Hypothalamus (tissue), 51 donors: Measurements from ENCODE around the gene RAB3C.
A peak's percentile ranks its signal among the peaks of the same experiment; 100 is the strongest.
"Not testable (repeated sequence)": the region's sequence is repeated elsewhere in the genome, so short reads cannot be mapped to it uniquely, and the experiment has no call there.

Source experiments
- DNase-seq, 51 donors: peaks; one replicate each; lab custom pipeline; 2025; lab: John Stamatoyannopoulos, UW

The RAB3C gene, protein sequence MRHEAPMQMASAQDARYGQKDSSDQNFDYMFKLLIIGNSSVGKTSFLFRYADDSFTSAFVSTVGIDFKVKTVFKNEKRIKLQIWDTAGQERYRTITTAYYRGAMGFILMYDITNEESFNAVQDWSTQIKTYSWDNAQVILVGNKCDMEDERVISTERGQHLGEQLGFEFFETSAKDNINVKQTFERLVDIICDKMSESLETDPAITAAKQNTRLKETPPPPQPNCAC

DNA sequence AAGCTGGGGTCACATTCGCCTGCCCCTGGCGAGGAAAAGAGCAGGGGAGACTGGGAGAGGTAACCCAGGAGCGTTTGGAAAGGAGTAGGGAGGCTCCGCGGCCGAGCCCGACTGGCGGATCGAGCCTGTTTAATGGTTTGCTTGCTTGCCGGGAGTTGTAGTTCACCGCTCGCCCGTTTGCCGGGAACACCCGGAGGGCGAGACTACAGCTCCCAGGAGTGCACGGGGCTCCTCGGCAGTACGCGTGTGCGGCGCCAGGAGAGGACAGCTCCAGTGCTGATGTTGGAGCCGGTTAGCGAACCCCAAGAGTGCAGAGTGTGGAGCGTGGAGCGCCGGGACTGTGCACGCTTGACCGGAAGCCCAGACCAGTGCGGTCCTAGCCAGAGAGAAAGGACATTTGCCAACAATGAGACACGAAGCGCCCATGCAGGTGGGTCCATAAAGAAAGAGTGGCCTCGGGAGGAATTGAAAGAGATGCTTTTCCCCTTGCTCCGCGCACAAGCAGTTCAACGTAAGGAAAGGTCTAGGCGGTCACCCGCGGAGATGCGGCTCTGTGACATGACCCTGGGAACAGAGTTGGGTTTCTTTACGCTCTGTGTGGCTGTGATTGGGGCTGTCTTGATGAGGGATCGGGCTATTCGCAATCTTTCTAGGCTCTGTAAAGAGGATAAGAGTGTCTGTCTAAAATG is at the start of gene RAB3C:
RAB3C (plus strand) TSS at position 273 of the 689 bp plus-strand sequence; CDS start at position 407, 134 bp downstream.
- peak; percentile 18 to 96 (median 88) for DNase-seq

DNA sequence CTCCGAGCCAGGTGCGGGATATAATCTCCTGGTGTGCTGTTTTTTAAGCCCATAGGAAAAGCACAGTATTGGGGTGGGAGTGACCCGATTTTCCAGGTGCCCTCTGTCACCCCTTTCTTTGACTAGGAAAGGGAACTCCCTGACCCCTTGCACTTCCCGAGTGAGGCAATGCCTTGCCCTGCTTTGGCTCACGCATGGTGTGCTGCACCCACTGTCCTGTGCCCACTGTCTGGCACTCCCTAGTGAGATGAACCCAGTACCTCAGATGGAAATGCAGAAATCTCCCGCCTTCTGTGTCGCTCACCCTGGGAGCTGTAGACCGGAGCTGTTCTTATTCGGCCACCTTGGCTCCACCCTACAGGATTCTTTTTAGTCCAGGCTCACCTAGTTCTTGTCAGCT is 40.9 kb upstream of the RAB3C start:
- not testable (repeated sequence) for DNase-seq

GRCh38 chr5:58542709-58543108 is 40.2 kb upstream of the RAB3C start:
- no peak for DNase-seq

DNA sequence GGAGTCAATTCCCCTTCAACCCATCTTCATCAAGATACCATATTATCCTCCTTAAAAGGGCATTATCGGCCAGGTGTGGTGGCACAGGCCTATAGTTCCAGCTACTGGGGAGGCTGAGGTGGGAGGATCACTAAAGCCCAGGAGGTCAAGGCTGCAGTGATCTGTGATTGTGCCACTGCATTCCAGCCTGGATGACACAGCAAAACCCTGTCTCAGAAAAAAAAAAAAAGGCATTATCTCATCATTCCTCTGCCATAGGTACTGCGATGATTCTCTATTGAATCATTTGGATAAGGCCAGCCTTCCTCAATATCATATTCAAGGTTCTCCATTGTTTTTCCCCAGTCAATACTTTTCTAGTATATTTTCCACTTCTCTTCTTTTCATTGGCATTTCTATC is 39.2 kb upstream of the RAB3C start:
- DNase-seq: no peak

DNA sequence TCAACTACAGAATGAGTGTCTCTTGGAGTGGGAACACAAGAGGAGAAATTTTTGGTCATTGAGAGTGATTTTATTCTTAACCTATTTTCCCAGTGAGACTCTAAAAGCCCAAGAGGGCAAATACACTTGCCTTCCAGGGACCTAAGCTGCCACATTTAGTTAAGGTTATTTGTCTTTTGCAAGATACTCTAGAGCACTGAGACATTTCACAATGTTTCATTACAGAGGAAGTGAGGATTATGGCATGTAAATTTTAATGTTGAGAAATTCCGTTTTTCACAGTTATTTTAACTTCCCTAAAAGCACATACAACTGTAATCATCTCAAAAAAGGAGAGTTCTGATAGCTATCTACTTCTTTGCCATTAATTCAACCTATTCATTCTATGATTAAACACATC is 38.7 kb upstream of the RAB3C start:
- no peak for DNase-seq

- no peak for DNase-seq
These were observed 37.9 kb upstream of the RAB3C start for GRCh38 chr5:58544926-58545325.

DNA sequence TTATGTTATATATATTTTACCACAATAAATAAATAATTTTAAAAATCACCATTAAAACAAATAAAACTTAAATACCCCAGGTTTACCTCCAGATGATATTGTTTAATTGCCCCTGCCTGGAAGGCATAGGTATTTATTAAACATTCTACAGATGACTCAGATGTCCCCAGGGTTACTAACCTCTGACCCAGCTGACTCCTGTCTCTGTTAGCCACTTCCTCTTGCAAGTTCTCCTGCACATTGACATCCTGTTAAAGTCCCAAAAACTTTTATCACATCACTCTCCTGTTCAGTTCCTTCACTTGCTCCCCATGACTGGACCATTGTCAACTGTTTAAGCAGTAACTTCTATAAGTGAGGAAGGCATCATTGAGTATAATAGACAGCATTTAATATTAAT is 37.0 kb upstream of the RAB3C start:
- no peak for DNase-seq

DNA sequence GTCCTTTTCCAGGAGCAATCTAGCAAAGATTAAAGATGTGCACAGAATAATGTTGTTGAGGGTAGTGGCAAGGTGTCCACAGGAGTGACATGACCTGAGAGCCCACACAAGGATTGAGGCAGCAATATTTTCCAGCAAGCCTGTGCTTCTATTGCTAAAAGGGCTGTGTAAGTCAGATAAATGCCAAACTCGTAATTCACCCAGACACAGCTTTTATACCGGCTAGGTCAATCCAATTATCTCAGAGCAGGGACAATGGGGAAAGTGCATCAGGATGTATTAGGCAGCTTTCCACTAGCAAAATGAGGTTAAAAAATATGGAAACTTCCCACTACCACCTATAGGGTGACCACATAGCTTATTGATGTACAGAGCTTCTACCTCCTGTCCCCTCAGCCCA is 34.8 kb upstream of the RAB3C start:
- DNase-seq: no peak

DNA sequence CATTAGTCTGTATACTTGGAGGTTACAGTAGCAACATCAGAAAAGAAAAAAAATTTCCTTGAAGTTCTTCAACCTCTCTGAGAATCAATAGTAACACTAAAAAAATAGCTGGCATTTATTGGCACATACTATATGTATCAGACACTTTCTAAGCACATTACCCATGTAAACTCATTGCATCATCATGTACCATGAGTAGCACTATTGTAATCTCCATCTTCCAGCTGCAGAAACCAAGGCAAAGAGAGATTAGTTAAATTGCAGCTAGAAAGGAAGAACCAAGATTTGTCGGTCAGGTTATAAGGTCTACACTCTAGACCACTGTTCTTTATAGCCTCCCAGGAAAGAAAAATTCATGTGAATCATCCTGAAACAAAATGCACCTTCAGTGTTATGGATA is 31.4 kb upstream of the RAB3C start:
- no peak for DNase-seq

DNA sequence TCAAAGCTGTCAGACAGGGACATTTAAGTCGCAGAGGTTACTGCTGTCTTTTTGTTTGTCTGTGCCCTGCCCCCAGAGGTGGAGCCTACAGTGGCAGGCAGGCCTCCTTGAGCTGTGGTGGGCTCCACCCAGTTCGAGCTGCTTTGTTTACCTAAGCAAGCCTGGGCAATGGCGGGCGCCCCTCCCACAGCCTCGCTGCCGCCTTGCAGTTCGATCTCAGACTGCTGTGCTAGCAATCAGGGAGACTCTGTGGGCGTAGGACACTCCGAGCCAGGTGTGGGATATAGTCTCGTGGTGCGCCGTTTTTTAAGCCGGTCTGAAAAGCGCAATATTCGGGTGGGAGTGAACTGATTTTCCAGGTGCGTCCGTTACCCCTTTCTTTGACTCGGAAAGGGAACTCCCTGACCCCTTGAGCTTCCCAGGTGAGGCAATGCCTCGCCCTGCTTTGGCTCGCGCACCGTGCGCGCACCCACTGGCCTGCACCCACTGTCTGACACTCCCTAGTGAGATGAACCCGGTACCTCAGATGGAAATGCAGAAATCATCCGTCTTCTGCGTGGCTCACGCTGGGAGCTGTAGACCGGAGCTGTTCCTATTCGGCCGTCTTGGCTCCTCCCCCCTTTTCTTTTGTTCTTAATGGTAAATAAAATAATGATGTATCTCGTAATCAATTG is 25.1 kb upstream of the RAB3C start:
- DNase-seq: not testable (repeated sequence)

DNA sequence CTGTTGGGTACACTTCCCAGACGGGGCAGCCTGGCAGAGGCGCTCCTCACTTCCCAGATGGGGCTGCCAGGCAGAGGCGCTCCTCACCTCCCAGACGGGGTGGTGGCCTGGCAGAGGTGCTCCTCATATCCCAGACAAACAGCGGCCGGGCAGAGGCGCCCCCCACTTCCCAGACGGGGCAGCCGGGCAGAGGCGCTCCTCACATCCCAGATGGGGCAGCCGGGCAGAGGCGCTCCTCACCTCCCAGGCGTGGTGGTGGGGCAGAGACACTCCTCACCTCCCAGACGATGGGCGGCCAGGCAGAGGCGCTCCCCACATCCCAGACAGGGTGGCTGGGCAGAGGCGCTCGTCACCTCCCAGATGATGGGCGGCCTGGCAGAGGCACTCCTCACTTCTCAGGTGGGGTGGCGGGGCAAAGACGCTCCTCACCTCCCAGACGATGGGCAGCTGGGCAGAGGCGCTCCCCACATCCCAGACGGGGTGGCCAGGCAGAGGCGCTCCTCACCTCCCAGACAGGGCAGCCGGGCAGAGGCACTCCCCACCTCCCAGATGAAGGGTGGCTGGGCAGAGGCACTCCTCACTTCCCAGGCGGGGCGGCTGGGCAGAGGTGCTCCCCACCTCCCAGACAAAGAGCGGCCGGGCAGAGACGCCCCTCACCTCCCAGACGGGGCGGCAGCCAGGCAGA is 19.7 kb upstream of the RAB3C start:
- DNase-seq: not testable (repeated sequence)

DNA sequence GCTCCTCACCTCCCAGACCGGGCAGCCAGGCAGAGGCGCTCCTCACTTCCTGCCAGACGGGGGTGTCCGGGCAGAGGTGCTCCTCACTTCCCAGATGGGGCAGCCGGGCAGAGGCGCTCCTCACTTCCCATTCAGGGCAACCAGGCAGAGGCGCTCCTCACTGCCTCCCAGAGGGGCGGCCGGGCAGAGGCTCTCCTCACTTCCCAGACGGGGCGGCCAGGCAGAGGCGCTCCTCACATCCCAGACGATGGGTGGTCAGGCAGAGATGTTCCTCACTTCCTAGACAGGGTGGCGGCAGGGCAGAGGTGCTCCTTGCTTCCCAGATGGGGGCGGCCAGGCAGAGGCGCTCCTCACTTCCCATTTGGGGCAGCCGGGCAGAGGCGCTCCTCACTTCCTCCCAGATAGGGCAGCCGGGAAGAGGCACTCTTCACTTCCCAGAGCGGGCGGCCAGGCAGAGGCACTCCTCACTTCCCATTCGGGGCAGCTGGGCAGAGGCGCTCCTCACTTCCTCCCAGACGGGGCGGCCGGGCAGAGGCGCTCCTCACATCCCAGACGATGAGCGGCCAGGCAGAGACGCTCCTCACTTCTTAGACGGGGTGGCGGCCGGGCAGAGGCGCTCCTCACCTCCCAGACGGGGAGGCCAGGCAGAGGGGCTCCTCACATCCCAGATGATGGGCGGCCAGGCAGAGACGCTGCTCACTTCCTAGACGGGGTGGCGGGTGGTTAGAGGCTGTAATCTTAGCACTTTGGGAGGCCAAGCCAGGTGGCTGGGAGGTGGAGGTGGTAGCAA is 18.6 kb upstream of the RAB3C start:
- not testable (repeated sequence) for DNase-seq

GRCh38 chr5:58565033-58565432 is 17.8 kb upstream of the RAB3C start:
- DNase-seq: no peak

DNA sequence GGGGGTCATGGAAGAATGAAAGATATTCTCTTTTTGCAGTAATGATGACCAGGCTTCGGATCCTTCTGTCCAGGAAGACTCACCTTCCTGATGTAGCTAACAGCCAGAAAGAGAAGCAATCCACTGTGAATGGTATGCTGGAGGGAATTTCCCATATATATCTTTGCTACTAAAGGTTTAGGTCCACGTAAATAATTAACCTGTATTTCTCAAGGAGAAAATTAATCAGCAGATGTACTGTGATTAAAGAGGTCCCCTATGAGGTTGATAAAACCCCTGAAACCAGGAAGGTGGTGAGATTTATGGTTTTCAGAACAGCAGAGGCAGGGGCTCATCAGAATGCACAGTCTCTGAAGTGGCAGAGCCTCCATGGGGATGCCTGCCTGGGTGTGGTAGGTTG is 11.4 kb upstream of the RAB3C start:
- DNase-seq: no peak

GRCh38 chr5:58572973-58573372 is 9.9 kb upstream of the RAB3C start:
- DNase-seq: not testable (repeated sequence)

GRCh38 chr5:58579781-58580180 is 3.1 kb upstream of the RAB3C start:
- DNase-seq: no peak

- peak in 17 of 51 donors; percentile 2 to 54 (median 11) for DNase-seq
These were observed 664 bp upstream of the RAB3C start for GRCh38 chr5:58582019-58582802.

DNA sequence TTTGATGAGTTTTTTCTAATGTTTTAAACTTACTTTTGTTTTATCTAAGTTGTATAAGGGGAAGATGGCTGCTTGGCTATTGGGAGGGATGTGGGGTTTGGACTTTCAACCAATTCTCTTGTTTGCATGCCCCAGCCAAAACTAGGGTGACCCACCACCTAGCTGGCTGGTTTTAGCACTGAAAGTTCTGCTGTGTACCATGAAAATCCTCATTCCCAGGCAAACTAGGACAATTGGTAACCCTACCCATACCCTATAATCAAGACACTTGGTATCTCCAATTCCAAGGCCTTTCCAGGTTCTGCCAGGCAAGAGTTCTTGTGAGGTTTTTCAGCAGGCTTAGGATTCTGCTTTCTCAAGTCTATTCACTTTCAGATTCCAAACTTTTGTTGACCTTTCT is 13.1 kb downstream of the RAB3C start:
- no peak for DNase-seq

- no peak for DNase-seq
These were observed 15.6 kb downstream of the RAB3C start for GRCh38 chr5:58598440-58598839.

DNA sequence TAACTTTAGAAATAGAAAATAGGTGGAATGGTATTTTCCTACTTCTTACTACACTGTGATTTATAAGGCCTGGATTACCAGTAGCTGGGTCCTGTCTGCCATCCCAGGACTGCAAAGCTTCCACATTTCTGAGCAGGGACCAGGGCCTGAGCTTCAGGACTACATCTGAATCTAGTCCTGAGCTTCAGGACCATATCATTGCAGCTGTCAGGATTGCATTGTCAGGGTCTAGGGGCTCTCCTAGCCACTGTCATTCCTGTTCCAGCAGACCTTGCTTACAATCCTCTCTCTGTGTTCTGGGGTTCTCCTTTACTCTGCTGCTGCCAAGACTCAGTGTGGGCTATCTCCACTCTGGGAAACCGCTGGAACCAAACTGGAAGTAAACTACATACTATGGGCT is 16.3 kb downstream of the RAB3C start:
- DNase-seq: no peak
